CD14-positive monocyte (primary cell): Measurements from ENCODE around the gene ADAMTS7. TPM values are rescaled to one million over a fixed set of nuclear protein-coding genes. Genes with fewer than 3 reads are reported as not detected.
"Not testable (repeated sequence)": the region's sequence is repeated elsewhere in the genome, so short reads cannot be mapped to it uniquely, and the experiment has no call there.

Experiments
- DNase-seq, 3 donors: peaks; one replicate each; pipeline ENCODE4 v3.0.0-alpha.2; 2011 to 2022
- H2AFZ ChIP-seq: 2 replicates; pipeline ENCODE4 v1.6.0; 2012; ENCODE audit warnings: mild to moderate bottlenecking, low read depth, low read length, inconsistent platforms; ENCODE audit not compliant: insufficient read depth, poor library complexity, severe bottlenecking
- H3K27ac ChIP-seq, 2 donors: 1 replicate in 1 of 2; 2 replicates in 1 of 2; pipeline ENCODE4 v1.5.1; 2012 to 2013; ENCODE audit warnings: low read length in 2 of 2, control low read depth in 1 of 2, inconsistent platforms in 1 of 2, low read depth in 1 of 2, mild to moderate bottlenecking in 1 of 2
- H3K27me3 ChIP-seq, 2 donors: one replicate each; pipeline versions ENCODE4 v1.6.0 to v1.6.1; 2011 to 2013; ENCODE audit warnings: low read length in 2 of 2; ENCODE audit not compliant: control insufficient read depth in 2 of 2, insufficient read depth in 2 of 2
- H3K36me3 ChIP-seq, 2 donors: replicated peaks in 1 of 2; 1 replicate in 1 of 2; 2 replicates in 1 of 2; pipeline versions ENCODE4 v1.5.1 to v1.6.1; 2012 to 2013; ENCODE audit warnings: low read length in 2 of 2, control low read depth in 1 of 2, inconsistent platforms in 1 of 2, mild to moderate bottlenecking in 1 of 2; ENCODE audit not compliant: insufficient read depth in 2 of 2, control insufficient read depth in 1 of 2
- H3K4me1 ChIP-seq, 2 donors: 1 replicate in 1 of 2; 2 replicates in 1 of 2; pipeline versions ENCODE4 v1.5.1 to v1.6.1; 2012 to 2013; ENCODE audit warnings: low read length in 2 of 2, control low read depth in 1 of 2, inconsistent platforms in 1 of 2, mild to moderate bottlenecking in 1 of 2, moderate library complexity in 1 of 2; ENCODE audit not compliant: insufficient read depth in 2 of 2, control insufficient read depth in 1 of 2
- H3K4me2 ChIP-seq: replicated peaks from 2 replicates; pipeline ENCODE3; 2012; ENCODE audit warnings: low read length, moderate library complexity, mild to moderate bottlenecking; ENCODE audit not compliant: poor library complexity, severe bottlenecking; ENCODE audit errors: extremely low read depth
- H3K4me3 ChIP-seq, 3 experiments: fragments of 200-600 bp in 1 of 3; sonication (generic) in 1 of 3; replicated peaks in 1 of 3; 1 replicate in 2 of 3; 2 replicates in 1 of 3; pipeline ENCODE4 v1.5.1; 2011 to 2013; ENCODE audit warnings: low read length in 3 of 3, mild to moderate bottlenecking in 3 of 3, control low read depth in 2 of 3, low read depth in 2 of 3, inconsistent platforms in 1 of 3, moderate library complexity in 1 of 3
- H3K79me2 ChIP-seq: 2 replicates; pipeline ENCODE4 v1.6.0; 2012; ENCODE audit warnings: mild to moderate bottlenecking, control low read depth, inconsistent platforms, low read length, moderate library complexity; ENCODE audit not compliant: insufficient read depth
- H3K9ac ChIP-seq: 2 replicates; pipeline ENCODE4 v1.6.0; 2017; ENCODE audit warnings: low read length, mild to moderate bottlenecking; ENCODE audit not compliant: insufficient read depth, poor library complexity, severe bottlenecking
- H3K9me3 ChIP-seq, 2 donors: replicated peaks in 1 of 2; 1 replicate in 1 of 2; 2 replicates in 1 of 2; pipeline versions ENCODE4 v1.5.1 to v1.6.1; 2012 to 2013; ENCODE audit warnings: low read length in 2 of 2, control low read depth in 1 of 2; ENCODE audit not compliant: control insufficient read depth in 1 of 2, insufficient read depth in 1 of 2
- H4K20me1 ChIP-seq: 2 replicates; pipeline ENCODE4 v1.6.0; 2012; ENCODE audit warnings: mild to moderate bottlenecking, low read length, control low read depth, moderate library complexity; ENCODE audit not compliant: insufficient read depth
- H3K27ac Mint-ChIP-seq, 7 donors: one replicate each; pipeline ENCODE4 v1.8.0; 2020; ENCODE audit warnings: mild to moderate bottlenecking in 7 of 7, mixed read lengths in 7 of 7, moderate library complexity in 6 of 7, inconsistent platforms in 2 of 7
- H3K27me3 Mint-ChIP-seq, 3 donors: one replicate each; pipeline ENCODE4 v1.8.0; 2021 to 2022; ENCODE audit warnings: low read depth in 3 of 3, mild to moderate bottlenecking in 3 of 3, mixed read lengths in 3 of 3, moderate library complexity in 3 of 3, inconsistent platforms in 1 of 3
- H3K36me3 Mint-ChIP-seq, 2 donors: one replicate each; pipeline ENCODE4 v1.8.0; 2020; ENCODE audit warnings: mixed read lengths in 2 of 2, inconsistent platforms in 1 of 2, mild to moderate bottlenecking in 1 of 2
- H3K4me1 Mint-ChIP-seq: one replicate; pipeline ENCODE4 v1.8.0; 2020; ENCODE audit warnings: mild to moderate bottlenecking, mixed read lengths
- H3K4me3 Mint-ChIP-seq, 2 donors: one replicate each; pipeline ENCODE4 v1.8.0; 2020; ENCODE audit warnings: mild to moderate bottlenecking in 2 of 2, mixed read lengths in 2 of 2, moderate library complexity in 1 of 2
- H3K9me3 Mint-ChIP-seq, 7 donors: one replicate each; pipeline ENCODE4 v1.8.0; 2020 to 2022; ENCODE audit warnings: mixed read lengths in 7 of 7, mild to moderate bottlenecking in 6 of 7, moderate library complexity in 6 of 7, inconsistent platforms in 2 of 7
- CTCF ChIP-seq: fragments of 200-600 bp; IDR thresholded peaks from one replicate; pipeline ENCODE4 v1.8.0; 2022; ENCODE audit warnings: antibody characterized with exemption, mild to moderate bottlenecking
- WGBS: methylation state at CpG from one replicate; pipeline ENCODE4 v1.1.5; 2013; ENCODE audit warnings: missing lambda C conversion rate; ENCODE audit not compliant: insufficient coverage; 5-methylcytosine and 5-hydroxymethylcytosine counted together
- intact Hi-C, 2 donors: fragments of 100-400 bp; cut with micrococcal nuclease; formaldehyde crosslinking; loops; one replicate each; pipeline versions ENCODE4 v1.15.0 to v1.15.1; 2023
- polyA plus RNA-seq, 3 donors: library from polyadenylated mRNA; depleted of rRNA in 1 of 3; unstranded in 2 of 3; stranded (reverse) in 1 of 3; fragments of 300-500 nt in 2 of 3; fragments of >200 nt in 1 of 3; fragmentation: Illumina TruSeq in 2 of 3; gene quantifications; 1 replicate in 2 of 3; 2 replicates in 1 of 3; pipeline ENCODE4 v1.2.3, GENCODE V29; 2012 to 2021

The ADAMTS7 gene
- polyA plus RNA-seq, 3 donors = not detected

- WGBS = 95% methylated on average over 9 of the region's 17 CpGs
- H3K4me3 Mint-ChIP-seq = no peak overlapping the region
- no peak overlapping the region for H2AFZ ChIP-seq
- peaks cover 5% of the 10 kb centered on the region for H3K4me1 Mint-ChIP-seq
- no peaks in the 10 kb centered on the region for H3K9me3 ChIP-seq
- peaks cover 4 to 8% of the 10 kb centered on the region in 2 donors for H3K4me1 ChIP-seq
- DNase-seq = no peak
- intact Hi-C loops = loop anchor here in 1 of 2 donors (2.0 kb wide), 1 partner anchor 131 kb away; no protein-coding TSS in a partner anchor
- H3K27me3 Mint-ChIP-seq = peaks cover 4 to 7% (median 4%) of the 10 kb centered on the region in 3 donors
- H3K9ac ChIP-seq = no peak overlapping the region
- no peaks in the 10 kb centered on the region for H4K20me1 ChIP-seq
- no peaks in the 10 kb centered on the region for H3K36me3 Mint-ChIP-seq
- no peak for TF ChIP-seq CTCF
- H3K4me3 ChIP-seq = no peak overlapping the region
- H3K79me2 ChIP-seq = no peaks in the 10 kb centered on the region
- no peaks in the 10 kb centered on the region for H3K9me3 Mint-ChIP-seq
- no peak overlapping the region for H3K27ac Mint-ChIP-seq
- H3K27ac ChIP-seq = no peak overlapping the region
- no peak overlapping the region for H3K4me2 ChIP-seq
- H3K27me3 ChIP-seq = no peaks in the 10 kb centered on the region
- no peaks in the 10 kb centered on the region for H3K36me3 ChIP-seq
Observed at GRCh38 chr15:78749831-78750230, 61.4 kb downstream of the ADAMTS7 start.

GRCh38 chr15:78747877-78748276 lies 63.4 kb downstream of the ADAMTS7 start:
- H3K36me3 ChIP-seq, H3K27me3 ChIP-seq, intact Hi-C loops, H3K4me3 ChIP-seq, H3K4me2 ChIP-seq, H3K4me3 Mint-ChIP-seq, H4K20me1 ChIP-seq, DNase-seq, H3K9me3 Mint-ChIP-seq, H3K4me1 ChIP-seq, H3K79me2 ChIP-seq, H3K27me3 Mint-ChIP-seq, H3K27ac ChIP-seq, H3K4me1 Mint-ChIP-seq, H3K27ac Mint-ChIP-seq, H3K9ac ChIP-seq, H3K36me3 Mint-ChIP-seq, H3K9me3 ChIP-seq, H2AFZ ChIP-seq: not testable (repeated sequence)
- WGBS = 100% methylated on average over 1 of the region's 7 CpGs

- H3K36me3 Mint-ChIP-seq, H3K27ac Mint-ChIP-seq, H3K9ac ChIP-seq, H3K27me3 ChIP-seq, intact Hi-C loops, H3K4me1 ChIP-seq, H3K9me3 Mint-ChIP-seq, H3K27me3 Mint-ChIP-seq, H3K4me3 ChIP-seq, DNase-seq, H3K36me3 ChIP-seq, H4K20me1 ChIP-seq, H2AFZ ChIP-seq, H3K27ac ChIP-seq, H3K4me3 Mint-ChIP-seq, H3K9me3 ChIP-seq, H3K79me2 ChIP-seq, H3K4me2 ChIP-seq, H3K4me1 Mint-ChIP-seq: not testable (repeated sequence)
- 0% methylated on average over 1 of the region's 4 CpGs for WGBS
Observed at GRCh38 chr15:78741674-78742073, 69.6 kb downstream of the ADAMTS7 start.
